Fibroblast of skin of scalp (primary cell): ENCODE results near the gene ADAMTS12.

Experiments used
- DNase-seq: peaks from one replicate; pipeline ENCODE4 v3.0.0-alpha.2; 2013

The ADAMTS12 gene

DNA sequence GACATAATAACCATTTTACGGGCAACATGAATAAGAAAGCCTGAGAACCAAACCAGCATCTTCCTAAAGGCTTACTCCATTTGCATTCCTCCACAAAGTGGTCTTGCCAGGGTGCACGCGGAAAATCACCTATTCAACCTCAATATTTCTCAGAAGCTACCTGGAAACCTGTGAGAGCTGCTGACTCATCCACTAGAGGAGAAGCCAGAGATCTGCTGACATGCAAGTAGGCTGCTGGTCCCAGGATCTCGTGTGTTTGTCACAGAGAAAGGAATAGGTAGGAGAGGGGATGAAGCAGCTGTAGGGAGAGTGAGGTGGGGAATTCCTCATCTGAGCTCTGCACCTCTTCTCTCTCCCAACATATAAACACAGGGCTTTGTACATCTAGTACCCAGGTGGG, 138.1 kb downstream of the ADAMTS12 start:
- no peak for DNase-seq

- DNase-seq: no peak
Observed at GRCh38 chr5:33748754-33749153, 143.0 kb downstream of the ADAMTS12 start.

GRCh38 chr5:33745101-33745770, 146.6 kb downstream of the ADAMTS12 start:
- DNase-seq: no peak

- DNase-seq: no peak
Observed at GRCh38 chr5:33743099-33743498, 148.7 kb downstream of the ADAMTS12 start.

DNA sequence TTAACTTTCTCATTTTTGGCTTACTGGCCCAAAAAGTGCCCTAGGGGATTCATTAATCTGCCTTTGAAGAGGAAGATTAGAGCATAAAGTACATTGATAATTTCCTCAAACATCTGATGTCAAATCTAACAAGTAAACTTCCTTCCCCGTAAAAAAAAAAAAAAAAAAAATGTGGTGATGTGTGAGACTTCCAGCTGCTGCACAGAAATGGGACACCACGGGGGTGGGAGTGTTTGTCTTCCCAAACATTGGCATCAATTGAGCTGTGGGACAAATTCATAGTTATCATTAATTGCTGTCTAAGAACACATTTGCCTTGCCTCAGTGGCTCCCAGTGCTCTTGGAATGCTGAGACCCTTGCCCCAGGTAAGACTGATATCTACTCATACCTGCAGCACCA, 149.6 kb downstream of the ADAMTS12 start:
- no peak for DNase-seq

DNA sequence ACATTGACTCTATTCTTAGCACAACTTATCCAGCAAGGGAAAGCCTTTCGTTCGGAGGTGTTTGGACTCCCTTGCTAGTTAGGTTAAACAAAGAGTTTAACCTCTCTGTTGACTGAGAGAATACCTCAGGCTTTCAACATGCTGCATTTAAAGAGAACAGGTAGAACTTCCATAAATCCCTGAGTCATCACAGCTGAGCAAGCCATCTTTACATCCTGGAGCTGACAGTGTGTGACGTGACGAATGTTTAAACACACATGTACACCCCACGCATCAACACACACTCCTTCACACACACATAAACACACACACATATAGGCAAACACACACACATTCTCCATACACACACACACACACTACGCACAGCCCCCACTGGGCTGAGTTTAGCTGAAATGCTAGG, 152.8 kb downstream of the ADAMTS12 start:
- DNase-seq: no peak

DNA sequence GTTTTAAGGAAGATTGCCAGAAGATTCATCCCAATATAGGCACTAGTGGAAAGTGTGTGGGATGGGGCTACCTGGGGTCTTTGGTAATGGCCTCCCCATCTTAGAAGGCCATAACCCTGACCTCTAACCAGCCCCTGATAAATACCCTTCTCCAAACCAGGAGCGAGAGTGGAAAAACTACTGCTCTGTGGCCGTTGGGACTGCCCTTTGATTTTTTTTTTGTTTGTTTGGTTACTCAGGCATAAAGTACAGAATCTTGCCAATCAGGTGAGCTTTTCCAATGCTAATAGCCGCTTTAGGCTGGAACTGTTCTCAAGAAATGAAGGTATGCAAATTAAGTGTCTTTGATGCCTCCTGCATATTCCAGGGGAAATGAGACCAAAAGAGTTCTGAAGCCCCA, 153.7 kb downstream of the ADAMTS12 start:
- DNase-seq: no peak

DNA sequence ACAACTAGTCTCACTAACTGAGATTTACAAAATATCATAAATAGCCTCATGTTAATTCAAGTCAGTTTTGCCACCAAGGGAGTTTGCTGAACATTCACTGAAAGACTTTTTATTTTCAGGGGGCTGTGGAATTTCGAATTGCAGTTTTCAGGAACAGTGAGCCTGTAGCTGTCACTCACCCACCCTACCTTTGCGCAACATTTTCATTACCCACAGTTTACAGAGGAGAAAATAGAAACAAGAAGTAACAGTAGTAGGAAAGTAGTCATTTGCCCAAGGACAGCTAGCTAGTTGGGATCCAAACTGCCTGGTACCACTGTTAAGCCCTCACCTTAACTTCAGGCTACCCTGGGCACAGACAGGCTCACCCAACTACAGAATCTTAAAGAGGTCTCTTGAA, 154.1 kb downstream of the ADAMTS12 start:
- DNase-seq: no peak

- DNase-seq: no peak
Observed at GRCh38 chr5:33737284-33737683, 154.5 kb downstream of the ADAMTS12 start.

- DNase-seq: peak; percentile 95
Observed at GRCh38 chr5:33736510-33736909, 155.3 kb downstream of the ADAMTS12 start.

DNA sequence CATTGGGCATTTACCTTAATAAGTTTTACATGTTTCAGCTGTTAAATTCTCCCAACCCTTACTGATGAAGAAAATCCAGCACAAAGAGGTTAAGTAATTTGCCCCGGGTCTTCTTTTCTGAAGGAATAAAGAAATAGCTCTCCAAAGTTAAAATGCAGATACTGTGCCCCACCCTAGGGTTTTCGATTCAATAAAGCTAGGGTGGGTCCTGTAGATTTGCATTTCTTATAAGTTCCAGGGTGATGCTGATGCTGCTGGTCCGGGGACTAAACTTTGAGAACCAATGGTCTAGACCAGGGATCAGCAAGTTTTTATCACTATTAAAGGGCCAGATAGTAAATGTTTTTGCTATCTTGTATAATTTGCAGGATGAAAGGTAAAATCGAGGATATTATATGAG, 156.7 kb downstream of the ADAMTS12 start:
- DNase-seq: no peak

- DNase-seq: peak; percentile 63
Observed at GRCh38 chr5:33734537-33734936, 157.3 kb downstream of the ADAMTS12 start.

- no peak for DNase-seq
Observed at GRCh38 chr5:33733225-33733624, 158.6 kb downstream of the ADAMTS12 start.

DNA sequence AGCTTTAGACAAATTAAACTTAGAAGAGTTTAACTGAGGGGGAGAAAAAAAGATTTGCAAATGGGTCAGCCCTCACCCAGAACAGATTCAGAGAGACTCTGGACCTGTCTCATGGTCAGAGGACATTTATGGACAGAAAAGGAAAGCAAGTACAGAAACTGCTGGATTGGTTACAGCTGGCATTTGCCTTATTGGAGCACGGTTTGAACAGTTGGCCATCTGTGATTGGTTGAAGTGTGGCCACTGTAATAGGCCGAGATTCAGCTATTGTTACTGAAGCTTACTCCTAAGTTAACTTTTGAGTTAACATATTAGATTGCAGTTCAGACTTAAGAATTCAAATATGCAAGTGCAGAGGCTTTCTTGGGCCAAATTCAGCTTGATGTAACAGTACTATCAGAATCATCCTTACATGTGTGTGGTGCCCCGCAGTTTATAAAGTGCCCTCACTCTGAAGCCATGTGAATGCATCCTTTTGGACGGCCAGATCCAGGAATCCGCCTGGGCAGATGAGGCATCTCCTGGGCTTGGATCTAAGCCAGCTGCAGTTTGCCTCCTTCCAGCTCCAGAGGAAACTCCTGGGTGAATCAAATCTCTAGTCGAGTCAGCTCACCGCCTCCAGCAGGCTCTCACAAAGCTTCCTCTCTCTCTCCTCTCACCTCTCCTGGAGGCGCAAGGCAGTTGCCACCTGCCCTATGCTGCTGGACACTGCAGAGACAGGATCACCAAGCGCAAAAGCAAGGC, 165.2 kb downstream of the ADAMTS12 start:
- peak; percentile 40 for DNase-seq

- peak; percentile 71 for DNase-seq
Observed at GRCh38 chr5:33725806-33726205, 166.0 kb downstream of the ADAMTS12 start.

GRCh38 chr5:33721491-33722200, 170.1 kb downstream of the ADAMTS12 start:
- peak; percentile 38 for DNase-seq

DNA sequence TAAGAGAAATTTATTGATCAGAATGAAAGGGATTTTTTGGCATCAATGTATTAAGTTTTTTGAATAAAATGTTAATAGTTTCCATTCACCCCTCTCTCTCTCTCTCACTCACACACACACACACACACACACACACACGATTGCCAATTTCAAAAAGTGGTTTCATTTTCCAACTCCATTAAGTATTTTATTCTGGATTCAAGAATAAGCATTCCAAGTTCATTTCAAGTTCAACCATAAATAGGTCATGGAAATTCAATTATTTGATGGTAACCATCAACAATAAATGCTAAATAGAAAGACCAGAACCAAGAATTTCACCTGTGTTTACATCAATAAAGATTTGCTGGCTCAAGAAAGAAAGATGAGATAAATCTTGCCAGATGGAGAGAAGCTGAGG, 171.6 kb downstream of the ADAMTS12 start:
- DNase-seq: no peak

GRCh38 chr5:33719769-33720168, 172.0 kb downstream of the ADAMTS12 start:
- no peak for DNase-seq

DNA sequence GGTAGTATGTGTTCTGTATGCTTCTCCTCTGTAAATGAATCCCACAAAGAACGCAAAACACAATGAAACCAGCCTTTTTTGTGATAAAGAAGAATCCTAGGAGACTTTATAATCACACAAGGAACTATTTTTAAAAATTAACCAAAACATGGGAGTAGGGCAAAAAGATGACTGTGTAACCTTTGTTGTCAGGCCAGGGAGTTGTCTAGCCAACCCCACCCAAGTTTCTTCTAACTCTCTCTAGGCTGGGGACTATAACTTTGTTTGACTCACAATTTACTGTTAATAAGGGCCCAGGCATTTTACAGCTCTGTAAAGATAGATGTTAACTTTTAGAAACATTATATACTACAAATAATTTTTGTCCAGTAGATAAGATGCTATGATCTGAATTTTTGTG, 176.1 kb downstream of the ADAMTS12 start:
- no peak for DNase-seq

DNA sequence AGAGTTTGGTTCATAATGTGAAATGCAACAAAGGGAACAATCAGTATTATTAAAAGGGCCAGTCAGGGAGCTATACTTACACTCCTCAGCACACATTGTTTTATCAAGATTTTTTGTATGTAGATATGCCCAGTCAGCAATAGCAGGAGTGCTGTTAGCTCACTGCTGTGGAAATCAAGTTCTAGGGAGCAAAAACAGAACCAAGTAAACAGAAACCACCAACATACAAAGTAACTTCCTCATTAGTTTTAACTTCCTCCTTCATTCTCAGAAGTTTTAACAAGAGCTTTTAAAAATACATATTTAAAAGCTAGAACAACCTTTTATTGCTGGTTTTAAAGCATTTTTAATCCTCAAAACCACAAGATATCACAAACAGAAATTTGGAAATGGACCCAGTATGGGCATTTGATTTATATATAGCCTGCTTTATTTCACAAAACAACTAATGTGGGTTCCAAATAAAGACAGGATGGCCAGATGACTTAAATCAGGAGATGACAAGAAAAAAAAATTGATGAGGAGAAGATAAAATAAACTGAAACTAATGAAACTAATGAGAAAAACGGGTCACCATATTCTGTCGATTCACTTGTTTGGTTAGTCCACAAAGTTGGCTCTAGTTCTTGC, 178.5 kb downstream of the ADAMTS12 start:
- no peak for DNase-seq

- DNase-seq: no peak
Observed at GRCh38 chr5:33712664-33713063, 179.1 kb downstream of the ADAMTS12 start.

GRCh38 chr5:33711094-33711679, 180.6 kb downstream of the ADAMTS12 start:
- no peak for DNase-seq

- no peak for DNase-seq
Observed at GRCh38 chr5:33702867-33703266, 188.9 kb downstream of the ADAMTS12 start.
